CD4-positive, alpha-beta T cell treated with Interleukin-15 for 4 hours (primary cell): ENCODE results near the gene RIOX2.
A peak's percentile ranks its signal among the peaks of the same experiment; 100 is the strongest.
"Not testable (repeated sequence)": the region's sequence is repeated elsewhere in the genome, so short reads cannot be mapped to it uniquely, and the experiment has no call there.

Experiments used
- DNase-seq: peaks from one replicate; pipeline ENCODE4 v3.0.0-alpha.2; 2020; ENCODE audit warnings: low spot score

Gene RIOX2

DNA sequence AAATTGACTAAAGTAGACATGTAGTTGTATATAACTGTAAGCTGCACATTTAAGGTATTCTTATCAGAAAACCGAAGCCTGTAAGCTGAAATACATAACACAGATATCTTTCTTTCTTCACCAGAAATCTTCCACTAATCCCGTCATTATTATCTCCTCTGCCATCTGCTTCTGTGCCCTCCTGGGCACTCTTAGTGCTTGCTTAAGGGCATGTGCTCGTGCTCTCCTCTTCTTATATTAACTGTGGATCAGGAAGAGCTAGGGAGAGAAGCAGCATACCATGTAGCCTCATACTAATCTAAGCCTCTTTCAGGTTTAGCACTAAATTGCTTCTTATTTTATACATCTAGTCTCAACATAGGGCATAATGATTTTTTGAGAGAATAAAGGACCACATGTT is 60.8 kb downstream of the RIOX2 start:
- no peak for DNase-seq

DNA sequence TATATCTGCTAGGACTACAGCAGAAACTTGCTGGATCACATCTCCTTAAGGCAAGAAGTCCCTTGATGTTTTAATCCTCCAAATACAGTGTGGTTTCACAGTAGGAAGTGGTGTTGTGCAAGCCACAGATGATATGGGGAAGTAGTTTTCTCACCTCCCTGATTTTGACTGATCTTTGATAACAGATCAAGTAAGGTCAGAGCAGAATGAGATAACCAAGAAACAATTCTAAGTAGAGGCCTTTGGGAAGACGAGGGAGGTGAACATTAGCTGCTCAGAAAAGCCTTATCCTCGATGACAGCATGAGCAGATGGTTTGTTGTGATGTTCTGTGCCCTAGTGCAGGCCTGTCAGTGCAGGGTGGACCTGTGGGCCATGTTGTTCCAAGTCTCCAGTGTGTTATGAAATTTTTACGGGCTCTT is 61.3 kb downstream of the RIOX2 start:
- peak; percentile 38 for DNase-seq

DNA sequence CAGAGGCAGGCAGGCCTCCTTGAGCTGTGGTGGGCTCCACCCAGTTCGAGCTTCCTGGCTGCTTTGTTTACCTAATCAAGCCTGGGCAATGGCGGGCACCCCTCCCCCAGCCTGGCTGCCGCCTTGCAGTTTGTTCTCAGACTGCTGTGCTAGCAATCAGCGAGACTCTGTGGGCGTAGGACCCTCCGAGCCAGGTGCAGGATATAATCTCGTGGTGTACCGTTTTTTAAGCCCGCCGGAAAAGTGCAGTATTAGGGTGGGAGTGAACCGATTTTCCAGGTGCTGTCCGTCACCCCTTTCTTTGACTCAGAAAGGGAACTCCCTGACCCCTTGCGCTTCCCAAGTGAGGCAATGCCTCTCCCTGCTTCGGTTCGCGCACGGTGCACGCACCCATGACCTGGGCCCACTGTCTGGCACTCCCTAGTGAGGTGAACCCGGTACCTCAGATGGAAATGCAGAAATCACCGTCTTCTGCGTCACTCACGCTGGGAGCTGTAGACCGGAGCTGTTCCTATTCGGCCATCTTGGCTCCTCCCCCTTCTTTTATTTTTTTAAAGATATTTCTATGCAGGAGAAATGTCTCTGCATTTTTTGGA is 61.9 kb downstream of the RIOX2 start:
- DNase-seq = peak; percentile 13

- DNase-seq = not testable (repeated sequence)
Observed at GRCh38 chr3:97909830-97910229, 62.4 kb downstream of the RIOX2 start.

DNA sequence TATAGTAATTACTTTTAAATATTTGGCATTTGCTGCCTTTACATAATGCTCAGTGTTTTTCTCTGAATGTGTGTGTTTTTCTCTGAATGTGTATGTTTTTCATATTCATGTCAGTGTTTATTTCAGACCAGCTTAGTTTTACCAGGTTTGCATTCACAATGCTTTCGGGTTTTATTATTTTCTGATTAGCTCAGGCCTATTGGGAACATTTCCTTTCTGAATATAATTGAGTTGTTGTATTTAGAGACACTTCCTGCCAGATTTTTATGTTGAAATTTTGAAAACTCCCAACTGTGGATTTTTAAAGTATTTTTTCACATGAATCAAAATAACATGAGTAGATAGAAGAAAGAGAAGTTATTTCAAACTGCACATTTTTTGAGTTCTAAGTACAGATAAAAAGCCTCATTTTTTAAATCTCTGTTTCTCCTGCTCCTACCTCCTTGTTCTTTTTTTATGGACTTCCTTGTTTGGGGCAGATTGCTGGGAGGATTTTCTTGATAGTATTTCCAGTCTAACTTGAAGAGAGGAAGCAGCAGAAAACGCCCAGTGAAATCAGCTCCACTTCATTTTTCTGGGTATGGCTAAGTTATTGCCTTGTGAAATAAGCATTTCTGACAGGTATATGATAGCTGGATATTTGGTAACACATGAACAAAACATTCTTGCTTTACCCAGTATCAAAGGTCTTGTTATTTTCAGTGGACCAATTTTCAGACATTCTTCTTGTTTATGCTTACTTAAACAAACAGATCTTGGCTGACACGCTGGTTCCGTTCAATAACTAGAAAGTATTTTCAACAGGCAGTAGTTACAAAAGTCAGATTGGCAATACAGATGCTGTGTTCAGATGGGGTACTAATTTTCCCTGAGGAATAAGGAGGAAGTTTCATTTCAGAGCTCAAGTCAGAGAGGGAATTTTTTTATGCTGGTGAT is 70.7 kb downstream of the RIOX2 start:
- no peak for DNase-seq

- no peak for DNase-seq
Observed at GRCh38 chr3:97899331-97899730, 72.9 kb downstream of the RIOX2 start.

DNA sequence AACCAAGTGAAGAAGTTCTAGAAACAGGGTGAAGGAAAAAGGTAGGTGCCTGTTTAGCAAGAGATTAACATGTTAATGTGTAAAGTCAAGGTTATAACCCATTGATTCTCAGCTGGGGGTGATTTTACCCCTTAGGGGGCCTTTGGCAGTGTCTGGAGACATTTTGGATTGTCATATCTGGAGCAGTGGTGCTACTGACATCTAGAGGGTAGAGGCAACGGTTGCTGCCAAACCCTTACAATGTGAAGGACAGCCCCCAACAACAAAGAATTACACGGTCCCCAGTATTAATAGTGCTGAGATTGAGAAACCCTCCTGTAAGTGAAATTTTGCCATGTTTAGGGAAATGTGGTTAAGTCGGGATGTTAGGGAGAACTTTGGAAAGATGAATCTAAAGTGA is 75.7 kb downstream of the RIOX2 start:
- DNase-seq = no peak

- no peak for DNase-seq
Observed at GRCh38 chr3:97896129-97896528, 76.1 kb downstream of the RIOX2 start.

DNA sequence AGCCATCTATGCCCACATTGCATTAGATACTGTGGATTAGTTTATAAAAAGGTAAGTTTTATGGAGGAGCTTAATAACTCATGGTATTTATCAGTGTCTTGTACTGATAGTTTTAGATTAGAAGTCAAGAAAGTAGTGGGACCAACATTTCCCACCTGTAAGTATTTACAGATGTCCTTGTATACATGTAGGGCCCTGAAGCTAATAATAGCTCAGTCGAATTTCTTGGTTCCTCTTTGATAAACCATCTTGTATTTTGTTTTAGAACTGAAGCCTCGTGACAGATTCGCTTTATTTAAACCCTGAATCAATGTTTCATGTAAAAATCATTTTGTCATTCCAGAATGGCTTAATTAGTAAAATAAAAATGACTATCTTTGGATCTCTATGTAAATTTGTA is 77.0 kb downstream of the RIOX2 start:
- DNase-seq = no peak

DNA sequence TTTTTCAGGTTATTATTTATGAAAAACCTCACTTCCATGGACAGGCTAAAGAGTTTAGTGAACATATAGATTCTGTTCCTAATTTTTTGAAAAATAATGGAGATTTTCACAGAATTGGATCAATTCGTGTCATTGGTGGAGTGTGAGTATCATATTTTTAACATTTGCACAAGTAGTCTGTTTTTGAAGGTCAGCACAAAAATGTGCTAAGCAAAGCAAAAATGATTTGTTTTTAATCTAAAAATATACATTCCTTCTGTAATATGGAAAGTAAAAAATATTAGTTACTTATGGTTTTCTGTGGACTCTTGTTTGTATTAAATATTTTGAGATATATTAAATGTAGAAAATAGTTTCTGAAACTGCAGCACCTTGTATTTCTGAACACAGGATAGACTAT is 79.4 kb downstream of the RIOX2 start:
- no peak for DNase-seq
